Activated CD4-positive, alpha-beta T cell treated with anti-CD3 and anti-CD28 coated beads, Interleukin-2, amount 10 ng/mL, durations not matched to agents 7 days and 5 days (primary cell): Measurements from ENCODE around the gene CNPY2. TPM values are rescaled to one million over a fixed set of nuclear protein-coding genes. Genes with fewer than 3 reads are reported as not detected.
"Not testable (repeated sequence)": the region's sequence is repeated elsewhere in the genome, so short reads cannot be mapped to it uniquely, and the experiment has no call there.

Source experiments
- CTCF ChIA-PET: fragments of 350-600 bp; sonication (Branson Sonifier 250); formaldehyde crosslinking; loops from one replicate; lab custom pipeline; 2021; ENCODE audit warnings: antibody characterized with exemption; lab: Charles Lee
- POLR2A ChIA-PET: fragments of 350-600 bp; sonication (Branson Sonifier 250); formaldehyde crosslinking; loops from one replicate; lab custom pipeline; 2021; ENCODE audit warnings: antibody characterized with exemption; lab: Charles Lee
- DNase-seq: peaks from one replicate; pipeline ENCODE4 v3.0.0-alpha.2; 2020
- H3K27ac Mint-ChIP-seq: one replicate; pipeline ENCODE4 v1.8.0; 2021; ENCODE audit warnings: mild to moderate bottlenecking, moderate library complexity, mixed read lengths
- H3K27me3 Mint-ChIP-seq: one replicate; pipeline ENCODE4 v1.8.0; 2021; ENCODE audit warnings: mixed read lengths
- H3K36me3 Mint-ChIP-seq: one replicate; pipeline ENCODE4 v1.8.0; 2021; ENCODE audit warnings: low read depth, mixed read lengths
- H3K4me1 Mint-ChIP-seq: one replicate; pipeline ENCODE4 v1.8.0; 2021; ENCODE audit warnings: mixed read lengths
- H3K4me3 Mint-ChIP-seq: one replicate; pipeline ENCODE4 v1.8.0; 2021; ENCODE audit warnings: mild to moderate bottlenecking, moderate library complexity, mixed read lengths
- H3K9me3 Mint-ChIP-seq: one replicate; pipeline ENCODE4 v1.8.0; 2021; ENCODE audit warnings: mixed read lengths
- total RNA-seq, 2 experiments: library from RNA; stranded (reverse); gene quantifications; one replicate each; pipeline ENCODE4 v1.2.3, GENCODE V29; 2021

The CNPY2 gene
- total RNA-seq, 2 experiments from 2014 or later = 96.2 to 105 TPM

DNA sequence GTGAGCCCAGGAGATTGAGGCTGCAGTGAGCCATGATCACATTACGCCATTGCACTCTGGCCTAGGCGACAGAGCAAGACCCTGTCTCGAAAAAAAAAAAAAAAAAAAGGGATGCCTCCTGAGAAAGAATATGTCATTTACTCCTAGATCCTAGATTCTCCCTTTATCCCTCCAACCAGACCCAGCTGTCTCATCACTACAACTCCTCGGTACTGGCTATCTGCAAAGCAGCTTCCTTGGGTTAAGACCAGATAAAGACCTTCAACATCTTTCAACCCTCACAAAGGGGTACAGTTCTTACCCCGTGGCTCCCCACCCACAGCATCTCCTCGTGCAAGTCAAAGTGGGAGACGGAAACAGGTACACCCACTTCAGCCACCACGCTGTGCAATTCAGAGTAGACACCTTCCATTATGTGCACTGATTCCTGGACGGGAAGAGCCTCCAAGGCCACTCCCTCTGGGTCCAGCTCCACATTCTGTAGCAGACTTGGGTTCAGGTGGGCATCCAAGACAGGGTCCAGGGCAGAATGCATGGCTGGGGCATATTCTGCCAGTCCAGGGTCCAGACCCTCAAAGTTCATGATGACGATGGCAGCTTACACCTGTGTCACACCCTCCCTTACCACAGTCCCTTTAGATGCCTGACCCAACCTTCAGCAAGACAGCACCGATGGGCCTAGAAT is 16.9 kb upstream of the CNPY2 start:
- Mint-ChIP-seq H3K27me3 (no peaks in the 10 kb centered on the region), H3K4me1 (peaks cover 36% of the 10 kb centered on the region), H3K4me3 (peak overlapping the region; percentile 88), H3K9me3 (no peaks in the 10 kb centered on the region), H3K36me3 (peaks cover 7% of the 10 kb centered on the region), H3K27ac (peak overlapping the region; percentile 97)
- ChIA-PET POLR2A (no interaction called here), CTCF (interaction anchor here (0.9 to 3.1 kb wide), 10 partner anchors 9 to 304 kb away, joined by 3 to 15 read pairs (median 4); partner anchors contain the start of genes CNPY2 and SMARCC2)
- no peak for DNase-seq

DNA sequence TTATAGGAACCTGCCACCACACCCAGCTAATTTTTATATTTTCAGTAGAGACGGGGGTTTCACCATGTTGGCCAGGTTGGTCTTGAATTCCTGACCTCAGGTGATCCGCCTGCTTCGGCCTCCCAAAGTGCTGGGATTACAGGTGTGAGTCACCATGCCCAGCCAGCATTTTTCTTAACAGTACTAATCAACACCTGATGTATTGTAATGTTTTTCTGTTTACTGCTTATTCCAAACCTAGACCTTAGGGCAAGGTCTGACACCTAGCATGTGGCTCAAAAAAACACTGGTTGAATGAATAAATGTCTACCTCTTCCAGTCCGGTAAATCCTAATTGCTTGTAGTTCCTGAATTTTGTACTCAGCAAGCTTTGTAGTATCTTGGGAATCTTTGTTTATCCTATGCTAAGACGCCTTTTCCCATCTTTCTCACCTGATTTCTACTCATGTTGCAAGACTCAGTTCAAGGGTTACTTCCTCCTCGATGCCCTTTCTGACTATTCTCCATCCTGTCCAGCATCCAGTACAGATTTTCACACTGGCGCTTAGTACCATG is 15.2 kb upstream of the CNPY2 start:
- DNase-seq = no peak
- Mint-ChIP-seq H3K4me1 (peaks cover 25% of the 10 kb centered on the region), H3K27ac (no peak overlapping the region), H3K36me3 (peaks cover 15% of the 10 kb centered on the region), H3K4me3 (no peak overlapping the region), H3K9me3 (no peaks in the 10 kb centered on the region), H3K27me3 (no peaks in the 10 kb centered on the region)
- CTCF ChIA-PET = interaction anchor here (0.5 to 1.2 kb wide), 2 partner anchors 20 to 265 kb away, joined by 4 to 5 read pairs; no protein-coding TSS in a partner anchor
- POLR2A ChIA-PET = no interaction called here

DNA sequence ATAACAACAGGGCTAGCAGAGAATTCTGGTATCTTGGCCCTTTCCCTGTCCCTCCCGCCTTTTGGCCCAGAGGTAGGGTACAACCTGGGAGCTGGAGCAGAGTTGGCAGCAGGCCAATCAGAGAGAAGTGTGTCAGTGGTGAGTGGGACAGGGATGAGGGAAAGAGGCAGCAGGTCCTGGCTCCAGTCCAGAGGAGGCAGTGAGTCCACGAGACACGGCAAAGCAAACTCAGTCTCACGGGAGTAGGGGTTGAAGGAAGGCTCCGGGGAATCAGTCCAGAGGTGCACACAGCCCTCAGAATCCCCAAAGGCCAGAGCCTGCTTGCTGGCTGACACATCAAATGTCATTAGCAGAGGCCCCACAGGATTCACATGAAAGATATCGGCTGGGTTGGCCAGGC is 10.7 kb upstream of the CNPY2 start:
- Mint-ChIP-seq H3K27ac (no peak overlapping the region), H3K36me3 (peaks cover 30% of the 10 kb centered on the region), H3K4me1 (peaks cover 4% of the 10 kb centered on the region), H3K9me3 (no peaks in the 10 kb centered on the region), H3K27me3 (no peaks in the 10 kb centered on the region), H3K4me3 (no peak overlapping the region)
- ChIA-PET POLR2A (no interaction called here), CTCF (interaction anchor here (1.4 kb wide), 1 partner anchor 9 kb away, joined by 3 read pairs; no protein-coding TSS in a partner anchor)
- no peak for DNase-seq

DNA sequence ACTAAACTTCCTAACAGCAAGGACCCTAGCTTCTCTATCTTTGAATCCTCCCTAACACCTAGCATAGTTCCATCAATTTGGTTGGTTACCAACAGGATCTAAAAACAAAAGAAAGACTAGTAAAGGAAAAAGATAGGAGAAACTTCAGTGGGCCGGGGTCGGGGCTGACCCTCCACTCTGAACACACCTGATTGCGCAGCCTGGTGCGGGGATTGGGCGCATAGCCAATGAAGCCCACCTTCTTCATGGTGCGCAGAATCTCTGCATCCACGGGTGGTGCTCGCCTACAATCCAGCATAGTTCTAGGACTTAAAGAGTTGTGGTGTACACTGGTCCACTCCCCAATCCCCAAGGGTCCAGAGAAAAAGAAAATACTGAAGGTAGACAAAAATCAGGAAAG is 10.3 kb upstream of the CNPY2 start:
- peaks cover under 1% of the 10 kb centered on the region for H3K4me1 Mint-ChIP-seq
- no peak overlapping the region for H3K4me3 Mint-ChIP-seq
- no peaks in the 10 kb centered on the region for H3K27me3 Mint-ChIP-seq
- POLR2A ChIA-PET = no interaction called here
- no peak overlapping the region for H3K27ac Mint-ChIP-seq
- H3K36me3 Mint-ChIP-seq = peaks cover 26% of the 10 kb centered on the region
- H3K9me3 Mint-ChIP-seq = no peaks in the 10 kb centered on the region
- DNase-seq = no peak
- CTCF ChIA-PET = interaction anchor here (1.4 to 2.2 kb wide), 2 partner anchors 10 kb away, joined by 3 to 7 read pairs; partner anchors contain the start of gene CNPY2

DNA sequence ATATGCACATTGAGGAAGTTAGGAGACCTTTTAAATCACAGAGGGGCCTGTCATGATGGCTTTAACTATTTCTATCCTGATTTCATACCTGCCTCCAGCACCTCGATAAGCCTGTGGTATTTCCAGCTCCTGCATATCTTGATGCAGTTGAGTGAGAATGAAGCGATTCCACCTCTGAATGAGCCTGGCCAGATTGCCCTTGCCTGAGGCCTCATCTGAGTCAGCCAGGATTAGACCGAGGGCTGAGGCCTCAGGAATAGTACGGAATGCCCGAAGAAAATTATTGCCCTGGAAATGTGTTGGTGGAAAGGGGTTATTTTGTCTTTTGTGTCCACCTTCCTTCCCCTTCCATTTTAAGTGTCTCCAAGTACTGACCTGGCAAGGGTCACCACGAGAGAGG is 8.4 kb upstream of the CNPY2 start:
- peaks cover 3% of the 10 kb centered on the region for H3K4me1 Mint-ChIP-seq
- no peak overlapping the region for H3K4me3 Mint-ChIP-seq
- no peak for DNase-seq
- no peak overlapping the region for H3K27ac Mint-ChIP-seq
- ChIA-PET CTCF (interaction anchor here (0.6 to 2.2 kb wide), 4 partner anchors 8 to 360 kb away, joined by 3 to 7 read pairs (median 4); partner anchors contain the start of genes CNPY2 and SLC39A5), POLR2A (interaction anchor here (0.7 kb wide), 1 partner anchor 25 kb away, joined by 3 read pairs; no protein-coding TSS in a partner anchor)
- no peaks in the 10 kb centered on the region for H3K27me3 Mint-ChIP-seq
- H3K36me3 Mint-ChIP-seq = peaks cover 32% of the 10 kb centered on the region
- H3K9me3 Mint-ChIP-seq = no peaks in the 10 kb centered on the region

DNA sequence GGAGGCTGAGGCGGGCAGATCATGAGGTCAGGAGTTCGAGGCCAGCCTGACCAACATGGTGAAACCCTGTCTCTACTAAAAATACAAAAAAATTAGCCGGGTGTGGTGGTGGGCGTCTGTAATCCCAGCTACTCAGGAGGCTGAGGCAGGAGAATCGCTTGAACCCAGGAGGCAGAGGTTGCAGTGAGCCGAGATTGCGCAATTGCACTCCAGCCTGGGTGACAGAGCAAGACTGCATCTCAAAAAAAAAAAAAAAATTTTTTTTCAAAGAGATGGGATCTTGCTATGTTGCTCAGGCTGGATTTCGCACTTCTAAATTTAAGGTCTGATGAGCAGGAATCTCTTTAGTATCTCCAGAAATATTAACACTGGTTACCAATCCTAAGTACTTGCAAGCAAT is 5.8 kb upstream of the CNPY2 start:
- DNase-seq, H3K27ac Mint-ChIP-seq, H3K4me3 Mint-ChIP-seq, POLR2A ChIA-PET, H3K27me3 Mint-ChIP-seq, H3K4me1 Mint-ChIP-seq, H3K9me3 Mint-ChIP-seq: not testable (repeated sequence)
- CTCF ChIA-PET = interaction anchor here (0.8 to 1.3 kb wide), 2 partner anchors 11 to 13 kb away, joined by 3 to 4 read pairs; no protein-coding TSS in a partner anchor
- H3K36me3 Mint-ChIP-seq = peaks cover 31% of the 10 kb centered on the region

DNA sequence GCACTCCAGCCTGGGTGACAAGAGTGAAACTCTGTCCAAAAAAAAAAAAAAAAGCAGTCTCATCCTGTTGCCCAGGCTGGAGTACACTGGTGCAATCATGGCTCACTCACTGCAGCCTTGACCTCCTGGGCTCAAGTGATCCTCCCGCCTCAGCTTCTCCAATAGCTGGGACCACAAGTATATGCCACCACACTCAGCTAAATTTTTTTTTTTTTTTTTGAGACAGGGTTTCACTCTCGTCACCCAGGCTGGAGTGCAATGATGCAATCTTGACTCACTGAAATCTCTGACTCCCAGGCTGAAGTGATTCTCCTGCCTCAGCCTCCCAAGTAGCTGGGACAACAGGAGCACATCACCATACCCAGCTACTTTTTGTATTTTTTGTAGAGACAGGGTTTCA is 5.2 kb upstream of the CNPY2 start:
- Mint-ChIP-seq H3K4me3 (no peak overlapping the region), H3K9me3 (no peaks in the 10 kb centered on the region), H3K4me1 (peaks cover 12% of the 10 kb centered on the region), H3K36me3 (peaks cover 28% of the 10 kb centered on the region), H3K27ac (no peak overlapping the region), H3K27me3 (no peaks in the 10 kb centered on the region)
- CTCF ChIA-PET = interaction anchor here (0.6 to 1.3 kb wide), 5 partner anchors 11 to 1823 kb away, joined by 3 to 5 read pairs (median 4); partner anchors contain the start of genes PAN2 and SMARCC2
- POLR2A ChIA-PET = interaction anchor here (0.6 kb wide), 1 partner anchor 18 kb away, joined by 10 read pairs; the partner anchor contains the start of gene IL23A
- no peak for DNase-seq

DNA sequence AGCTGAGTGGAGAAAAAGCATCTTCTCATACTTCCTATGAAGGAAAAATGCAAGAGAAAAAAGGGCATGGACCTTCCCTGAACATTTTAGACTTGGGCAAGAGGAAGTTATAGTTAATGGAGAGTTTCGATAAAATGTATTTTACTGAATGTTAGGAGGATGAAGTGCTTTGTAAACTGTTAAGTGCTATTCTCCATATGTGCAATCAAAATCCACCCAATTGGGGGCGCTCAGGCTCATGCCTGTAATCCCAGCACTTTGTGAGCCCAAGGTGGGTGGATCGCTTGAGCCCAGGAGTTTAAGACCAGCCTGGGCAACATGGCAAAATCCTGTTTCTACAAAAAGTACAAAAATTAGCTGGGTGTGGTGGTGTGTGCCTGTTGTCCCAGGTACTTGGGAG is 1.9 kb upstream of the CNPY2 start:
- peaks cover 23% of the 10 kb centered on the region for H3K4me1 Mint-ChIP-seq
- H3K27me3 Mint-ChIP-seq = no peaks in the 10 kb centered on the region
- peaks cover 22% of the 10 kb centered on the region for H3K36me3 Mint-ChIP-seq
- no peak overlapping the region for H3K4me3 Mint-ChIP-seq
- ChIA-PET POLR2A (no interaction called here), CTCF (interaction anchor here (2.3 kb wide), 1 partner anchor 16 kb away, joined by 8 read pairs; the partner anchor contains the start of gene PAN2)
- no peak overlapping the region for H3K27ac Mint-ChIP-seq
- no peaks in the 10 kb centered on the region for H3K9me3 Mint-ChIP-seq
- no peak for DNase-seq

DNA sequence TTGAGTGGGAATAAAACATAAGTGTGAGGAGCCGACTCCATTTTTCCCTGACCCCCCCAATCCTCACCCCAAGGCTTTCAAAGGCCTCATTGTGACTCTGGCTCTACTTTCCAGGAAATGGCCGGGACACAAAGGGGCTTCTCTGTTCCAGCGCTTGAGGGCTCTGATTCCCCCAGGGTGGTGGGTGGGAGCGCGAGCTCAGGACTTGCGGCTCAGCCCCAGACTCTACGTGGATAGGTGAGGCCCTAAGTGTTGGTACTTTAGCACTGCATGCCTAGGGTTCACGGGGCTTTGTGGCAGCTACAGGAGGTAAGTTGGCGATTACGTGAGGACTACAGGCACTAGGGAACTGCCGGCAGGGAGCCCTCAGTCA is 553 bp downstream of the CNPY2 start:
- ChIA-PET CTCF (interaction anchor here (1.0 to 2.3 kb wide), 17 partner anchors 8 to 258 kb away, joined by 3 to 8 read pairs (median 6); partner anchors contain the start of genes IL23A, PAN2, SMARCC2 and SPRYD4), POLR2A (interaction anchor here (1.6 kb wide), 1 partner anchor 44 kb away, joined by 10 read pairs; the partner anchor contains the start of gene STAT2)
- no peak for DNase-seq
- Mint-ChIP-seq H3K27me3 (no peaks in the 10 kb centered on the region), H3K4me1 (peaks cover 24% of the 10 kb centered on the region), H3K36me3 (peaks cover 27% of the 10 kb centered on the region), H3K27ac (peak overlapping the region; percentile 97), H3K4me3 (peak overlapping the region; percentile 97), H3K9me3 (no peaks in the 10 kb centered on the region)

DNA sequence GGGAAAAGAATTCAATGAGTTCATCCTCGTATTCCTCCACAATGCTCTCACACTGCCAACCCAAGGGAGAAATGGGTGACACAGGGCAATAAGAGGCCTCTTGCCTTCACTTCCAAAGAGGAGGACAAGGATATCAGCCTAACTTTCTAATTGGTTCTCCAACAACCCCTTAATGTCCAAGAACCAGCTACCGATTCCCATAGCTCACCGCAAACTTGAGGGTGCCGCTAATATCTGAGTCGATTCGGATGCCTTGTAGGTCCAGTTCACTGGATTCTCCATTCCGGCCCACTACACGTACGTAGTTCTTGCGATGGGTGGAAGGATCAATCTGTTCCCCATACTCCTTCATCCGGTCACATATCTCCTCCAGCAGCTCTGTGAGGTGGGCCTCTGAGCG is 4.8 kb downstream of the CNPY2 start:
- CTCF ChIA-PET = interaction anchor here (0.6 to 1.6 kb wide), 9 partner anchors 10 to 444 kb away, joined by 3 to 8 read pairs (median 5); partner anchors contain the start of genes PAN2, SMARCC2 and ZC3H10
- no peaks in the 10 kb centered on the region for H3K9me3 Mint-ChIP-seq
- H3K4me3 Mint-ChIP-seq = no peak overlapping the region
- peaks cover 13% of the 10 kb centered on the region for H3K4me1 Mint-ChIP-seq
- H3K36me3 Mint-ChIP-seq = peaks cover 28% of the 10 kb centered on the region
- no peak for DNase-seq
- H3K27ac Mint-ChIP-seq = peak overlapping the region; percentile 50
- POLR2A ChIA-PET = no interaction called here
- H3K27me3 Mint-ChIP-seq = no peaks in the 10 kb centered on the region

DNA sequence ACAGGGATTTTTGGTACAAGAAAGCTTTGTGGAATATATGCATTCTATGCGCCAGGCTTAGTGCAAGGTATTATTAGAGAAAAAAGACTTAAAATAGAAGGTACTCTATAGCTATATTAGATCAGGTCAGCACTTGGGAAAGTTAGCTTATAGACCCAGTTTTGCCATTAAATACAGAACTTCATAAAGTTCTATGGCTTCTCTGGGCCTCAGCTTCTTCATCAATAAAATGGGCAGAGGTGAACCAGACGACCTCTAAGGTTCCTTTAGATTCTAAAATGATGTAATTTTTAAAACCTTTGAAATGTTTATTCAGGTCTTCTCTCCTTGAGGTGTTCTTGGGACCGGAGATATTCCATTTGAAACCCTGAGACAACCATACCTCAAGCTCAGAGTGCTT is 7.1 kb downstream of the CNPY2 start:
- Mint-ChIP-seq H3K36me3 (peaks cover 25% of the 10 kb centered on the region), H3K27me3 (no peaks in the 10 kb centered on the region), H3K9me3 (no peaks in the 10 kb centered on the region), H3K4me3 (no peak overlapping the region), H3K4me1 (peaks cover 2% of the 10 kb centered on the region), H3K27ac (no peak overlapping the region)
- ChIA-PET POLR2A (no interaction called here), CTCF (interaction anchor here (0.8 to 1.5 kb wide), 4 partner anchors 10 to 155 kb away, joined by 3 to 5 read pairs (median 4); partner anchors contain the start of gene RNF41)
- no peak for DNase-seq

DNA sequence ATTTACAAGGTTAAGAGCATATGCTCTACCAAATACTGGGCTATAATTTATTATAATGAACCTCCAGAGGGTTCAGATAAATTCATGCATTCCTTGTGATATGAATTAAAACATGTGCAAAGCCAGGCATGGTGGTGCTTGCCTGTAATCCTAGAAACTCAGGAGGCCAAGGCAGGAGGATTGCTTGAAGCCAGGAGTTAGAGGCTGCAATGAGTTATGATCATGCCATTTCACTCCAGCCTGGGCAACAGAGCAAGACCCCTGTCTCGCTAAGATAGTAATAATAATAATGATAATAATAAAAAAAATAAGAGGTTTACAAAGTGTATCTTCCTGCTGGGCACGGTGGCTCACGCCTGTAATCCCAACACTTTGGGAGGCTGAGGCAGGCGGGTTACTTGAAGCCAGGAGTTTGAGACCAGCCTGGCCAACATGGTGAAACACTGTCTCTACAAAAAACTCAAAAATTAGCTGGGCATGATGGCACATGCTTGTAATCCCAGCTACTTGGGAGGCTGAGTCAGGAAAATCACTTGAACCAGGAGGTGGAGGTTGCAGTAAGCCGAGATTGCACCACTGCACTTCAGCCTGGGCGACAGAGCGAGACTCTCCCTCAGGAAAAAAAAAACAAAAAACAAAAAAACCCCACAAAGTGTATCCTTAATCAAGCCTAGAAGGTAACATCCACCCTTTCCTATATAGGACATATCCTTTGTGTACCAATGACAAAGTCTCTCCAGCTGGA is 8.4 kb downstream of the CNPY2 start:
- POLR2A ChIA-PET = no interaction called here

More for the DNA sequence above, 8.4 kb downstream of the CNPY2 start:
- Mint-ChIP-seq H3K36me3 (peaks cover 25% of the 10 kb centered on the region), H3K27ac (no peak overlapping the region), H3K27me3 (no peaks in the 10 kb centered on the region), H3K4me1 (peaks cover 2% of the 10 kb centered on the region), H3K4me3 (no peak overlapping the region), H3K9me3 (no peaks in the 10 kb centered on the region)
- CTCF ChIA-PET = interaction anchor here (1.2 to 1.5 kb wide), 3 partner anchors 8 to 50 kb away, joined by 3 to 4 read pairs (median 3); partner anchors contain the start of gene CNPY2
- DNase-seq = no peak
